GM15510 (cell line): Measurements from ENCODE around the gene CDCA7L.

Experiments used
- POLR2A ChIP-seq: IDR thresholded peaks from 3 replicates; pipeline ENCODE4 v1.6.1; 2011; ENCODE audit warnings: borderline replicate concordance; ENCODE audit not compliant: insufficient read length; ENCODE audit errors: extremely low read depth

Gene CDCA7L

GRCh38 chr7:21920936-21921335 is 24.8 kb downstream of the CDCA7L start:
- no peak for TF ChIP-seq POLR2A

- no peak for TF ChIP-seq POLR2A
These were observed 27.5 kb downstream of the CDCA7L start for GRCh38 chr7:21918216-21918615.

GRCh38 chr7:21916629-21917028 is 29.1 kb downstream of the CDCA7L start:
- TF ChIP-seq POLR2A, result no peak

- no peak for TF ChIP-seq POLR2A
These were observed 29.5 kb downstream of the CDCA7L start for GRCh38 chr7:21916176-21916575.

GRCh38 chr7:21915140-21915539 is 30.6 kb downstream of the CDCA7L start:
- TF ChIP-seq POLR2A, result no peak

- TF ChIP-seq POLR2A, result no peak
These were observed 31.0 kb downstream of the CDCA7L start for GRCh38 chr7:21914671-21915070.

- no peak for TF ChIP-seq POLR2A
These were observed 32.5 kb downstream of the CDCA7L start for GRCh38 chr7:21912931-21913780.

GRCh38 chr7:21912305-21912704 is 33.4 kb downstream of the CDCA7L start:
- no peak for TF ChIP-seq POLR2A

GRCh38 chr7:21911341-21911875 is 34.3 kb downstream of the CDCA7L start:
- TF ChIP-seq POLR2A, result no peak

- TF ChIP-seq POLR2A, result no peak
These were observed 35.4 kb downstream of the CDCA7L start for GRCh38 chr7:21910253-21910652.

- TF ChIP-seq POLR2A, result no peak
These were observed 37.0 kb downstream of the CDCA7L start for GRCh38 chr7:21908746-21909145.

GRCh38 chr7:21903020-21903786 is 42.5 kb downstream of the CDCA7L start:
- TF ChIP-seq POLR2A, result no peak

GRCh38 chr7:21902240-21902639 is 43.5 kb downstream of the CDCA7L start:
- no peak for TF ChIP-seq POLR2A

- TF ChIP-seq POLR2A, result no peak
These were observed 47.3 kb downstream of the CDCA7L start for GRCh38 chr7:21898265-21898930.

GRCh38 chr7:21893401-21893800 is 52.3 kb downstream of the CDCA7L start:
- no peak for TF ChIP-seq POLR2A
